Tibial nerve (tissue), 4 donors: Measurements from ENCODE around the gene PGA3. TPM values are rescaled to one million over a fixed set of nuclear protein-coding genes. Genes with fewer than 3 reads are reported as not detected.

Experiments used
- DNase-seq, 2 donors: peaks; one replicate each; pipeline ENCODE4 v3.0.0-alpha.2; 2019; ENCODE audit warnings: low spot score in 2 of 2
- H3K27ac ChIP-seq, 4 donors: fragments of 200-600 bp; sonication (generic) in 3 of 4; one replicate each; pipeline ENCODE4 v1.5.1; 2017 to 2019; ENCODE audit warnings: mild to moderate bottlenecking in 1 of 4
- H3K27me3 ChIP-seq, 2 donors: fragments of 200-600 bp; sonication (generic) in 1 of 2; one replicate each; pipeline versions ENCODE4 v1.5.1 to v1.6.0; 2017 to 2019
- H3K36me3 ChIP-seq, 3 donors: fragments of 200-600 bp; sonication (generic); one replicate each; pipeline ENCODE4 v1.5.1; 2018 to 2019
- H3K4me1 ChIP-seq, 4 donors: fragments of 200-600 bp; sonication (generic) in 3 of 4; one replicate each; pipeline ENCODE4 v1.5.1; 2017 to 2019
- H3K4me3 ChIP-seq, 4 donors: fragments of 200-600 bp; sonication (generic) in 3 of 4; one replicate each; pipeline ENCODE4 v1.5.1; 2017 to 2019; ENCODE audit warnings: mild to moderate bottlenecking in 1 of 4, moderate library complexity in 1 of 4
- H3K9me3 ChIP-seq, 4 donors: fragments of 200-600 bp; sonication (generic) in 3 of 4; one replicate each; pipeline ENCODE4 v1.5.1; 2017 to 2019
- CTCF ChIP-seq, 5 experiments: fragments of 200-600 bp in 3 of 5; fragments of 450-650 bp in 2 of 5; sonication (generic) in 3 of 5; IDR thresholded peaks; one replicate each; pipeline ENCODE4 v1.5.1; 2016 to 2019; ENCODE audit warnings: antibody characterized with exemption in 5 of 5, mild to moderate bottlenecking in 3 of 5, moderate library complexity in 2 of 5
- EP300 ChIP-seq, 2 donors: sonication (generic); formaldehyde crosslinking; IDR thresholded peaks; one replicate each; pipeline ENCODE4 v1.6.1; 2017; ENCODE audit warnings: antibody characterized with exemption in 2 of 2, mild to moderate bottlenecking in 1 of 2
- POLR2A ChIP-seq, 2 donors: fragments of 450-650 bp; IDR thresholded peaks; one replicate each; pipeline ENCODE4 v1.6.1; 2017; ENCODE audit warnings: antibody characterized with exemption in 2 of 2, mild to moderate bottlenecking in 2 of 2, moderate library complexity in 2 of 2
- WGBS, 2 donors: methylation state at CpG; one replicate each; pipeline ENCODE4 v1.1.5; 2018; 5-methylcytosine and 5-hydroxymethylcytosine counted together
- total RNA-seq, 4 donors: library from RNA; depleted of rRNA; stranded (reverse); fragments of >200 nt; gene quantifications; one replicate each; pipeline ENCODE4 v1.1.0, GENCODE V29; 2016

The PGA3 gene
- total RNA-seq, 4 donors from 2014 or later = 1.5 to 11.1 TPM; not detected in 2

GRCh38 chr11:61193596-61193995 lies 9.7 kb upstream of the PGA3 start:
- Histone ChIP-seq H3K27me3 (peaks cover 0 to under 1% of the 10 kb centered on the region in 2 donors), H3K36me3 (no peaks in the 10 kb centered on the region), H3K9me3 (peaks cover 0 to 3% (median 0%) of the 10 kb centered on the region in 4 donors), H3K4me3 (no peak overlapping the region), H3K27ac (no peak overlapping the region), H3K4me1 (no peaks in the 10 kb centered on the region)
- WGBS, 2 donors = 34 to 37% methylated on average over 11 to 12 of the region's 12 CpGs
- no peak for DNase-seq
- TF ChIP-seq POLR2A (IDR thresholded peaks at IDR 0.05) (no peak), EP300 (IDR thresholded peaks at IDR 0.05) (no peak), CTCF (IDR thresholded peaks at IDR 0.05) (no peak)

DNA sequence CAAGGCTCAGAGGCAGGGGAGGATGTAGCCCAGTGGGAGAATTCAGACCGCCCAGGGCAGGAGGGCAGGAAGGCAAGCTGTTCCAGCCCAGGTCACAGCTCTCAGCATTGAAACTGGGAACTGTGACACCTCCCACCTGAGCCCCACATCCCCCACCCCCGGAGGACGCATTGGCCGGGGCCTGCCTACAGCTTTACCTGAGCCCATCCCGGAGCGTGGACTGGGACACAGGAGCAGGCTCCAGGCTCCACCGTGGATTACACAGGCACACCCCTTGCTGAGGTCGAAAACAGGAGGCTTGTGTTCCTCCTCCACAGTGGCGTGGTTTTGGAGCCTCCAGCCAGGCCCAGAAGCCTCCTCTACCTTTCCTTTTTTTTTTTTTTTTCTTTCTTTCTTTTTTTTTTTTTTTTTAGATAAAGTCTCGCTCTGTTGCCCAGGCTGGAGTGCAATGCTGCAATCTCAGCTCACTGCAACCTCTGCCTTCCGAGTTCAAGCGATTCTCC lies 9.1 kb upstream of the PGA3 start:
- no peaks in the 10 kb centered on the region for H3K36me3 ChIP-seq
- no peak for DNase-seq
- WGBS, 2 donors = 73% methylated on average over 12 of the region's 12 CpGs
- H3K4me1 ChIP-seq = no peaks in the 10 kb centered on the region
- H3K27ac ChIP-seq = no peak overlapping the region
- H3K27me3 ChIP-seq = peaks cover 0 to 5% of the 10 kb centered on the region in 2 donors
- no peak for TF ChIP-seq POLR2A (IDR thresholded peaks at IDR 0.05)
- TF ChIP-seq CTCF (IDR thresholded peaks at IDR 0.05) = no peak
- TF ChIP-seq EP300 (IDR thresholded peaks at IDR 0.05) = no peak
- no peak overlapping the region for H3K4me3 ChIP-seq
- peaks cover 0 to 9% (median 0%) of the 10 kb centered on the region in 4 donors for H3K9me3 ChIP-seq

- DNase-seq = no peak
- H3K27me3 ChIP-seq = peaks cover 0 to 5% of the 10 kb centered on the region in 2 donors
- WGBS, 2 donors = 68 to 70% methylated on average over 7 of the region's 7 CpGs
- no peak overlapping the region for H3K4me3 ChIP-seq
- TF ChIP-seq CTCF (IDR thresholded peaks at IDR 0.05) = no peak
- no peak for TF ChIP-seq POLR2A (IDR thresholded peaks at IDR 0.05)
- no peak for TF ChIP-seq EP300 (IDR thresholded peaks at IDR 0.05)
- peaks cover 0 to 12% (median 0%) of the 10 kb centered on the region in 4 donors for H3K9me3 ChIP-seq
- H3K4me1 ChIP-seq = no peaks in the 10 kb centered on the region
- H3K27ac ChIP-seq = no peak overlapping the region
- no peaks in the 10 kb centered on the region for H3K36me3 ChIP-seq
Measured at GRCh38 chr11:61194981-61195695, 8.2 kb upstream of the PGA3 start.

GRCh38 chr11:61195719-61196118 lies 7.6 kb upstream of the PGA3 start:
- WGBS, 2 donors = 64 to 78% methylated on average over 7 of the region's 7 CpGs
- no peaks in the 10 kb centered on the region for H3K4me1 ChIP-seq
- no peak for DNase-seq
- H3K36me3 ChIP-seq = no peaks in the 10 kb centered on the region
- TF ChIP-seq CTCF (IDR thresholded peaks at IDR 0.05) (no peak), POLR2A (IDR thresholded peaks at IDR 0.05) (no peak), EP300 (IDR thresholded peaks at IDR 0.05) (no peak)
- H3K27me3 ChIP-seq = peaks cover 0 to 5% of the 10 kb centered on the region in 2 donors
- no peak overlapping the region for H3K27ac ChIP-seq
- H3K9me3 ChIP-seq = peaks cover 0 to 12% (median 0%) of the 10 kb centered on the region in 4 donors
- no peak overlapping the region for H3K4me3 ChIP-seq

DNA sequence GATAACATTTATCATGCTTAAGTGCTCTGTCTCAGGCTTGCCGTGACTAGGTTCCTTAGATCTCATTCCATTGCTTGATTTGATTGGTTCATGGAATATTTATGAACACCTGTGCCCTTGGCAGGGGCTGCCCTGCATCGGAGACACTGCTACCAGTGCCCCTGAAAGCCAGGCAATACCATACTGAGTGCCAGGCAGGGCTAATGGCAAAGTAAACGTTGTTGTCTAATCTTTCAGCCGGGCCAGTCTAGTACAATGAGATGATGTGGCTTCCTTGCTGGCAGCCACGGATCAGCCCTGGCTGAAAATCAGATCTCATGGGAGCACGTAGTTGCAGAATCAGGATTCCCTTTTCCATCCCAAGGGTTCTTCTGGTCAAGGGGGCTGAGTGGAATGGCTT lies 5.0 kb upstream of the PGA3 start:
- no peak overlapping the region for H3K4me3 ChIP-seq
- DNase-seq = no peak
- no peaks in the 10 kb centered on the region for H3K36me3 ChIP-seq
- peaks cover 0 to 5% of the 10 kb centered on the region in 2 donors for H3K27me3 ChIP-seq
- TF ChIP-seq EP300 (IDR thresholded peaks at IDR 0.05) (no peak), CTCF (IDR thresholded peaks at IDR 0.05) (no peak), POLR2A (IDR thresholded peaks at IDR 0.05) (no peak)
- 74 to 93% methylated on average over 6 of the region's 6 CpGs for WGBS, 2 donors
- H3K9me3 ChIP-seq = peaks cover 0 to 12% (median 0%) of the 10 kb centered on the region in 4 donors
- no peak overlapping the region for H3K27ac ChIP-seq
- no peaks in the 10 kb centered on the region for H3K4me1 ChIP-seq
